ENCODE measurements around the gene TRIO. TPM values are rescaled to one million over a fixed set of nuclear protein-coding genes. Genes with fewer than 3 reads are reported as not detected.

The TRIO gene
- polyA plus RNA-seq, 3 donors: 1.7 to 45.8 (median 2.1) TPM

- intact Hi-C loops (cut with micrococcal nuclease): no loop called here
- 94% methylated on average over 2 of the region's 3 CpGs for WGBS (ENCODE audit: insufficient coverage)
- H3K9me3 ChIP-seq (replicated peaks in 1 of 2; ENCODE audit: control insufficient read depth in 1 of 2, insufficient read depth in 1 of 2, low read length in 2 of 2): peaks cover 6 to 7% of the 10 kb centered on the region in 2 donors
- Mint-ChIP-seq H3K4me3 (no peak overlapping the region), H3K36me3 (peaks cover 51 to 73% of the 10 kb centered on the region in 2 donors), H3K9me3 (peaks cover 6 to 8% (median 8%) of the 10 kb centered on the region in 7 donors), H3K27me3 (ENCODE audit: low read depth in 3 of 3) (no peaks in the 10 kb centered on the region), H3K4me1 (peaks cover 11% of the 10 kb centered on the region), H3K27ac (no peak overlapping the region)
- no peak overlapping the region for H3K4me2 ChIP-seq (replicated peaks; ENCODE audit: extremely low read depth, low read length, poor library complexity, severe bottlenecking)
- H3K4me1 ChIP-seq (ENCODE audit: control insufficient read depth in 1 of 2, insufficient read depth in 2 of 2, low read length in 2 of 2): peaks cover 9 to 12% of the 10 kb centered on the region in 2 donors
- no peak overlapping the region for H3K4me3 ChIP-seq (replicated peaks in 1 of 3; ENCODE audit: low read depth in 2 of 3, low read length in 3 of 3)
- no peaks in the 10 kb centered on the region for H3K79me2 ChIP-seq (ENCODE audit: insufficient read depth, low read length)
- H4K20me1 ChIP-seq (ENCODE audit: insufficient read depth, low read length): no peaks in the 10 kb centered on the region
- no peaks in the 10 kb centered on the region for H3K27me3 ChIP-seq (ENCODE audit: control insufficient read depth in 2 of 2, insufficient read depth in 2 of 2, low read length in 2 of 2)
- DNase-seq: no peak
- no peak overlapping the region for H2AFZ ChIP-seq (ENCODE audit: insufficient read depth, low read depth, low read length, poor library complexity, severe bottlenecking)
- no peak overlapping the region for H3K9ac ChIP-seq (ENCODE audit: insufficient read depth, low read length, poor library complexity, severe bottlenecking)
- peaks cover 32 to 53% of the 10 kb centered on the region in 2 donors for H3K36me3 ChIP-seq (replicated peaks in 1 of 2; ENCODE audit: control insufficient read depth in 1 of 2, insufficient read depth in 2 of 2, low read length in 2 of 2)
- no peak overlapping the region for H3K27ac ChIP-seq (ENCODE audit: low read depth in 1 of 2, low read length in 2 of 2)
- TF ChIP-seq CTCF (IDR thresholded peaks at IDR 0.05): no peak
These were observed 315.3 kb downstream of the TRIO start for GRCh38 chr5:14458414-14458813.

- peaks cover 33% of the 10 kb centered on the region for H3K4me1 Mint-ChIP-seq
- H3K9me3 Mint-ChIP-seq: no peaks in the 10 kb centered on the region
- over 99% methylated on average over 38 of the region's 46 CpGs for WGBS (ENCODE audit: insufficient coverage)
- no peak overlapping the region for H2AFZ ChIP-seq (ENCODE audit: insufficient read depth, low read depth, low read length, poor library complexity, severe bottlenecking)
- H3K27ac Mint-ChIP-seq: peak overlapping the region in 3 of 7 donors; percentile 10 to 66 (median 26)
- H3K27me3 Mint-ChIP-seq (ENCODE audit: low read depth in 3 of 3): peaks cover 0 to 1% (median 0%) of the 10 kb centered on the region in 3 donors
- H3K4me2 ChIP-seq (replicated peaks; ENCODE audit: extremely low read depth, low read length, poor library complexity, severe bottlenecking): no peak overlapping the region
- no peaks in the 10 kb centered on the region for H3K9me3 ChIP-seq (replicated peaks in 1 of 2; ENCODE audit: control insufficient read depth in 1 of 2, insufficient read depth in 1 of 2, low read length in 2 of 2)
- no peaks in the 10 kb centered on the region for H4K20me1 ChIP-seq (ENCODE audit: insufficient read depth, low read length)
- peaks cover 29 to 45% of the 10 kb centered on the region in 2 donors for H3K36me3 ChIP-seq (replicated peaks in 1 of 2; ENCODE audit: control insufficient read depth in 1 of 2, insufficient read depth in 2 of 2, low read length in 2 of 2)
- H3K27me3 ChIP-seq (ENCODE audit: control insufficient read depth in 2 of 2, insufficient read depth in 2 of 2, low read length in 2 of 2): no peaks in the 10 kb centered on the region
- DNase-seq: no peak
- peaks cover 34 to 37% of the 10 kb centered on the region in 2 donors for H3K4me1 ChIP-seq (ENCODE audit: control insufficient read depth in 1 of 2, insufficient read depth in 2 of 2, low read length in 2 of 2)
- intact Hi-C loops (cut with micrococcal nuclease): loop anchor here (5.0 to 10.0 kb wide), 2 partner anchors 121 to 134 kb away; partner anchors contain the start of gene OTULINL (in 1 of the 2)
- H3K36me3 Mint-ChIP-seq: peaks cover 45 to 58% of the 10 kb centered on the region in 2 donors
- no peak overlapping the region for H3K4me3 ChIP-seq (replicated peaks in 1 of 3; ENCODE audit: low read depth in 2 of 3, low read length in 3 of 3)
- TF ChIP-seq CTCF (IDR thresholded peaks at IDR 0.05): no peak
- H3K79me2 ChIP-seq (ENCODE audit: insufficient read depth, low read length): no peaks in the 10 kb centered on the region
- no peak overlapping the region for H3K27ac ChIP-seq (ENCODE audit: low read depth in 1 of 2, low read length in 2 of 2)
- no peak overlapping the region for H3K9ac ChIP-seq (ENCODE audit: insufficient read depth, low read length, poor library complexity, severe bottlenecking)
- no peak overlapping the region for H3K4me3 Mint-ChIP-seq
These were observed 317.8 kb downstream of the TRIO start for GRCh38 chr5:14460844-14461398.

Data from CD14-positive monocyte (primary cell).